DMS53 (cell line): ENCODE measurements around the gene DNAJC1.
"Not testable (repeated sequence)": the region's sequence is repeated elsewhere in the genome, so short reads cannot be mapped to it uniquely, and the experiment has no call there.

Source experiments
- DNase-seq: peaks from one replicate; lab custom pipeline; 2025; lab: John Stamatoyannopoulos, UW

DNAJC1 gene

GRCh38 chr10:21724687-21725367 is 278.7 kb downstream of the DNAJC1 start:
- peak; percentile 98 for DNase-seq

- DNase-seq: peak; percentile 47
These were observed 279.4 kb downstream of the DNAJC1 start for GRCh38 chr10:21724020-21724589.

- no peak for DNase-seq
These were observed 281.3 kb downstream of the DNAJC1 start for GRCh38 chr10:21722209-21722608.

DNA sequence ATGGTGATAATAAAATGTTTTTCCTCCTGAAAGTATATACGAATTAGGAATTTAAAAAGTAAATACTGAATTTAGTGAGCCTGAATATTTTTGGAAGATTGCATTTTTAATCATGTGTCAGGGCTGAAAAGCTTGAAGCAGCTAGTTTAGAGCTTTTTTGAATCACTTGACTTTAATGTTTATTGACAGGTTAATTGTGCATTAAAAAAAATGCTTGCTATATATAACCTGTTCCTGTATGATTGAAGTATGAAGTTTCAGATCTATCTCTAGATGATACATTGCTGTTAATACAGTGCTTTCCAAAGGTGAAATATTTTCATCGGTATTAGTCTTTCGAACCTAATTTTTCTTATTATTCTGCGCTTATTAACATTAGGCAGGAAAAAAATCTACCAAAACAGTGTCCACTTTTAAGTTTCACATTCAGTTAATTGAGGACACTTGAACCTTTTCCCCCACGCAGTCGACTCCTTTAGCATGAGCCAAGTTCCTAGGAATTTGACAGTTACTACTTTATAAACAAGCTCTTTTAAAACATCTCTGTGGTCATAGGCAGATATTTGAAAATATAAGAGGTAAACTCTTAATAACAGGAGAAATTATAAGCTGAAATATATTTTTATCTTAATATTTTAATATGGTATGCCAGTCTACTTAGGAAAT is 282.4 kb downstream of the DNAJC1 start:
- DNase-seq: no peak

- no peak for DNase-seq
These were observed 283.4 kb downstream of the DNAJC1 start for GRCh38 chr10:21720090-21720489.

GRCh38 chr10:21719502-21719901 is 284.0 kb downstream of the DNAJC1 start:
- DNase-seq: no peak

DNA sequence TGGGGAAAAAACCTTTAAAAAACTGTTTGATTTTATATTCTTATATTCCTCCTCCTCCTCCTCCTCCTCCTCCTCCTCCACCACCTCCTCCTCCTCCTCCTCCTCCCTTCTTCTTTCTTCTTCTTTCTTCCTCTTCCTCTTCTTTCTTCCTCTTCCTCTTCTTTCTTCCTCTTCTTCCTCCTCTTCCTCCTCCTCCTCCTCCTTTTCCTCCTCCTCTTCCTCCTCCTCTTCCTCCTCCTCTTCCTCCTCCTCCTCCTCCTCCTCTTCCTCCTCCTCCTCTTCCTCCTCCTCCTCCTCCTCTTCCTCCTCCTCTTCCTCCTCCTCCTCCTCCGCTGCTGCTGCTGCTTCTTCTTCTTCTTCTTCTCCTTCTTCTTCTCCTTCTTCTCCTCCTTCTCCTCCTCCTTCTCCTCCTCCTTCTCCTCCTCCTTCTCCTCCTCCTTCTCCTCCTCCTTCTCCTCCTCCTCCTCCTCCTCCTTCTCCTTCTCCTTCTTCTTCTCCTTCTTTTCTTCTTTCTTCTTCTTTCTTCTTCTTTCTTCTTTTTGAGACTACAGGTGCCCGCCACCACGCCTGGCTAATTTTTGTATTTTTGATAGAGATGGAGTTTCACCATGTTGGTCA is 286.0 kb downstream of the DNAJC1 start:
- DNase-seq: not testable (repeated sequence)

GRCh38 chr10:21715531-21716195 is 287.9 kb downstream of the DNAJC1 start:
- DNase-seq: no peak

DNA sequence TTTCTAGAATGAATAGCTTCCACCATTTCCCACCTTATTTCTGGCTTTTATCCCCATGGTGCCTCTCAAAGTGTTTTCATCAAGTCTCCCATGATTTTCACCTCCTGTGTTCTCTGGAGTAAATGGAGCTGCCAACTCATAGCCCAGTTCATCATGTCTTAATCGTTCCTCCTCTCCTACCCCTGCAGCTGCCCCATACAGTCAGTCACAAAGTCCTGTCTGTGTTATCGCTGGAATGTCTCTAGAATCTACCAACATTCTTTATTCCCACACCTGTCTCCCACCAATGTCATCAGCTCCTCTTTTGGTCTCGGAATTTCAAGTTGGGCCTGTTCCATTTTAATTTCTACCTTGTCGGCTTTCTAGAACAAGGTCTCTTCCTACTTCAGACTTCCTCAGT is 290.6 kb downstream of the DNAJC1 start:
- DNase-seq: no peak

DNA sequence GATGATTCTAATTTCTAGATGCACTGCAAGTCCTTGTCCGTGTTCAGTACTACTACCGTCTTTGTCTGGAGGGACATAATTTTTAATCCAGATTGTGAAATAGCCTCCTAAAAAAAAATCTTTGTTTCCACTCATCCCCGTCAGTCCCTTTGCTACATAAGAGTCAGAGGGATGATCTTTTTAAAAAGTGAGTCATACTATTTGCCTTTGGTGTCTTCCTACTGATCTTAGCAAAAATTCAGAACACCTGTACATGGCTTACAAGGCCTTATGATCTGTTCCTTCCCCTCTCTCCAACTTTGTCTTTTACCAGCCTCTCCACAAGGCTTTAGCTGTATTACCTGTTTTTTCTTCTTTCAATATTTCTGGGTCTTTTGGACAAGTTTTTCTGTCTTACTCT is 296.0 kb downstream of the DNAJC1 start:
- DNase-seq: no peak
